SH-SY5Y (cell line): ENCODE data around the gene HOXC13.

ENCODE experiments used
- GATA2 ChIP-seq: IDR thresholded peaks from 2 replicates; pipeline ENCODE4 v1.6.1; 2011; ENCODE audit warnings: mild to moderate bottlenecking, low read depth, low read length
- GATA3 ChIP-seq: IDR thresholded peaks from 2 replicates; pipeline ENCODE4 v1.6.1; 2011; ENCODE audit warnings: low read depth, mild to moderate bottlenecking, low read length, moderate library complexity

The HOXC13 gene

DNA sequence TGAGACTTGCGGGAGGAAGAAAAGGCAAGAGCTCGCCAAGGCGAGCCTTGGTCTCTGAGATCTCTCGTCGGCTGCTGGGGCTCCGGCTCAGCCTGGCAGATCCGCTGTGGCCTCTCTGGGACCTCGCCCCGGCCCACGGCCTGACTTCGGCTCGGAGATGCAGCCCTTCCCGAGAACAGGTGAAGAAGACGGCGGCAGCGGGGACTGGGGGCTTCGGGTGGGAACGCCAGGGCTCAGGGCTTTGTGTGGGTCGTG lies 55.3 kb downstream of the HOXC13 start:
- TF ChIP-seq GATA3: no peak
- no peak for TF ChIP-seq GATA2

DNA sequence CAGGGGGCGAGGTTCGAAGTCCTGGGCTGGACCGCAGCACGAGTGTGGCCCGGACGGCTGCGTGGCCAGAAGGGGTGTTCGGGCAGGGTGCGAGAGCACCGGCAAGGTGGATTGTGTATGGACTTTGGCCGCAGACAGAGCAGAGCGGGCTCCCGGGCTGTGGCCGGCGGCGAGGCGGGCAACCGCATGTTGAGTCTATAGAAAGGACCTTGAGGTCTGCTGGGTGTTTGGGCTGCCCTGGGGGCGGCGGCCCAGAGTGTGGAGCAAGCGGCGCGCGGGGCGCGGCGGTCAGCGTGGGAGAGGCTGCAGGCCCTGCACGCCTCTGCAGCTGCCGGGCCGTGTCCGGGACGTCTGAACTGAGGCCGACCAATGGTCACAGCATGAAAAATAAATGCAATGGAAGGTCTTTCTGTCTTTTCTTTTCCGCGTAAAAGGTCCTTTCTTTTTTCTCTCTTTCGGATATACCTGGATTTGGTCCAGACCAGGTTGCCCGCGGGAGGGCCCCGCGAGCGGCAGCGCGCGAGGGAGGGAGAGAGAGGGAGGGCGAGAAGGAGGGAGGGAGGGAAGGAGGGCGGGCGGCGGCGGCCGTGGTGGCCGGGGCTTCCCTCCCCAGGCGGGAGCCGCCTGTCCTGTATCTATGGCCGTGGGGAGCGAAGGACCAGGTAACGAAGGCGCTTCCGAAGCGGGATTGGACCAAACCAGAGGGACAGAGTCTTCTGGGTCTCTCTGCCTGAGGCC lies 55.8 kb downstream of the HOXC13 start:
- TF ChIP-seq GATA3: no peak
- no peak for TF ChIP-seq GATA2

DNA sequence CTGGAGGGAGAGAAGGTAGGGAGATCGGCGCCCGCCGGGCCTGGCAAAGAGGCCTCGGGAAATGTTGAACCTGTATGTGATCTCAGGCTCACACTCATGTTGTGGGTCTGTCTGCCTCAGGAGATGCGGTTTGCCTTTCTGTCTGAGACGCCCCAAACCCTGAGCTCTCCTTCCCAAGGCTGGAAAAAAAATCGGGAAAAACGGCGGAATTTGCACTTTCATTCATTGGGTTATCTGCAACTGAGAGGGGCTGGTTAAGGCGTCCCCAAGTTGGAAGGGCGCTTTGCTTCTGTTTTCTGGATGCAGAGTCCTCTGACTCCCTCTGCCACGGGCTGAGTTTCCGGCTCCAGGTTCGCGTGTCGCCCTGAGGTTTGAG lies 56.4 kb downstream of the HOXC13 start:
- TF ChIP-seq GATA2 (no peak), GATA3 (no peak)

DNA sequence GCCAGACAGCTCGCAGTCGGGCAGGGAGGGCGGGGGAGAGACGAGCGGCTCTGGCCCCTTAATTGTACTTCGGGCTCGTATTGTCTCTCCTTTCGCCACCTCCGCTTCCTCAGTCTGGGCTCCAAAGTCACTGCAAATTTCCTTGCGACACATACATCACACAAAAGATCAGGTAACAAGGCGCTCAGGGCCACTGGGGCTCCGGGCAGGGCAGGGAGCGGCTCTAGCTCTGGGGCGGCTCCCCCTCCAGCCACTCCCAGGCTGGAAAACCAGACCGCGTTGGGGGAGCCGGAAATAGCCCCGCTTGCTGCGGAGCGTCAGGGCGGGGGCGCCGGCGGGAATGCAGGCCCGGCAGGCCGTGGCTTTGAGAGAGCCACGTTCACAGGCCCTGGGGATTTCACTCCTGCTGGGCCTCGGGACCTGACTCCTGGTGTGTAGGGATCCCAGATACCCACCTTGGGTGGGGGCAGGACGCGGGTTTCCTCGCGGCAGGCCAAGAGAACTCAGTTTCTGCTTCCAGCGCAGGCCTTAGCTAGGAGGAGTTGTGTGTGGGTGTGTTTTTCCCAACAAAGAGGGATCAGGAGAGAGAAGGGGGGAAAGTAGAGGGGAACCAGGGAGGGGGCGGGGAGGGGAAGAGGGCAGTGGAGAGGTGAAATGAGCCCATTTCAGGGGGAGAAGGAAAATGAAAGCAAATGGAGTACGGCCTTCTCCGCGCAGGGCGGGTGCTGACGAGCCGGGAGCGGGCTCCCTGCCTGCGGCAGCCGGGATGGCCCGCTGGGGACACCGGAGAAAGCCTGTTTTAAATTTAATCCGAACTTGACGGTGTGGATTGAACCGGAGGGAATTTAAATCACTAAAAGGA lies 57.0 kb downstream of the HOXC13 start:
- TF ChIP-seq GATA2 (no peak), GATA3 (no peak)
